Natural killer cell (primary cell): ENCODE data around the gene AXIN1. TPM values are rescaled to one million over a fixed set of nuclear protein-coding genes. Genes with fewer than 3 reads are reported as not detected.

Experiments used
- ATAC-seq, 3 donors: fragments of 150-1000 bp in 2 of 3; fragments of 200-7000 bp in 1 of 3; cut with Tn5 transposase; 1 replicate in 1 of 3; 2 replicates in 2 of 3; pipeline ENCODE4 v1.10.0; 2021; ENCODE audit warnings: mild to moderate bottlenecking in 2 of 3, moderate library complexity in 2 of 3
- DNase-seq, 2 donors: peaks; one replicate each; pipeline versions ENCODE4 v3.0.0 to v3.0.0-alpha.2; 2013 to 2021; ENCODE audit warnings: mixed read lengths in 1 of 2
- H3K27ac ChIP-seq: one replicate; pipeline ENCODE4 v1.5.1; 2013; ENCODE audit warnings: mild to moderate bottlenecking, low read length
- H3K27me3 ChIP-seq: one replicate; pipeline ENCODE4 v1.6.1; 2013; ENCODE audit warnings: low read length; ENCODE audit not compliant: control insufficient read depth, insufficient read depth
- H3K36me3 ChIP-seq: one replicate; pipeline ENCODE4 v1.6.1; 2013; ENCODE audit warnings: low read length; ENCODE audit not compliant: control insufficient read depth, insufficient read depth
- H3K4me1 ChIP-seq: one replicate; pipeline ENCODE4 v1.6.1; 2013; ENCODE audit warnings: low read length; ENCODE audit not compliant: control insufficient read depth, insufficient read depth
- H3K4me3 ChIP-seq: one replicate; pipeline ENCODE4 v1.5.1; 2013; ENCODE audit warnings: low read length
- H3K9me3 ChIP-seq: one replicate; pipeline ENCODE4 v1.6.1; 2013; ENCODE audit warnings: low read length; ENCODE audit not compliant: control insufficient read depth, insufficient read depth
- H3K27ac Mint-ChIP-seq, 2 donors: one replicate each; pipeline ENCODE4 v1.8.0; 2022; ENCODE audit warnings: mild to moderate bottlenecking in 2 of 2, mixed read lengths in 2 of 2, moderate library complexity in 1 of 2
- H3K27me3 Mint-ChIP-seq, 2 donors: one replicate each; pipeline ENCODE4 v1.8.0; 2022; ENCODE audit warnings: low read depth in 2 of 2, mixed read lengths in 2 of 2
- H3K36me3 Mint-ChIP-seq: one replicate; pipeline ENCODE4 v1.8.0; 2022; ENCODE audit warnings: mixed read lengths
- H3K4me1 Mint-ChIP-seq, 2 donors: one replicate each; pipeline ENCODE4 v1.8.0; 2022; ENCODE audit warnings: mixed read lengths in 2 of 2
- H3K4me3 Mint-ChIP-seq: one replicate; pipeline ENCODE4 v1.8.0; 2022; ENCODE audit warnings: mild to moderate bottlenecking, moderate library complexity, mixed read lengths
- H3K9me3 Mint-ChIP-seq, 2 donors: one replicate each; pipeline ENCODE4 v1.8.0; 2022; ENCODE audit warnings: mixed read lengths in 2 of 2
- WGBS: methylation state at CpG from one replicate; pipeline ENCODE4 v1.1.7; 2013; ENCODE audit warnings: missing lambda C conversion rate; ENCODE audit not compliant: insufficient coverage; 5-methylcytosine and 5-hydroxymethylcytosine counted together
- intact Hi-C: fragments of 100-400 bp; cut with micrococcal nuclease; formaldehyde crosslinking; loops from one replicate; pipeline ENCODE4 v1.14.2; 2022
- total RNA-seq, 4 donors: library from RNA; stranded (reverse); fragments of 120-200 nt in 1 of 4; gene quantifications; one replicate each; pipeline versions ENCODE4 v1.2.3 to v1.2.4, GENCODE V29; 2013 to 2022
- TF ChIP-seq, protein P1 (sequence below): fragments of 200-600 bp; IDR thresholded peaks from one replicate; pipeline ENCODE4 v1.8.0; 2022; ENCODE audit warnings: antibody characterized with exemption

Gene AXIN1
- total RNA-seq, 3 donors from 2014 or later (not counting 1 experiment from before 2014, with no cell fraction given) = 100 to 122 (median 106) TPM

DNA sequence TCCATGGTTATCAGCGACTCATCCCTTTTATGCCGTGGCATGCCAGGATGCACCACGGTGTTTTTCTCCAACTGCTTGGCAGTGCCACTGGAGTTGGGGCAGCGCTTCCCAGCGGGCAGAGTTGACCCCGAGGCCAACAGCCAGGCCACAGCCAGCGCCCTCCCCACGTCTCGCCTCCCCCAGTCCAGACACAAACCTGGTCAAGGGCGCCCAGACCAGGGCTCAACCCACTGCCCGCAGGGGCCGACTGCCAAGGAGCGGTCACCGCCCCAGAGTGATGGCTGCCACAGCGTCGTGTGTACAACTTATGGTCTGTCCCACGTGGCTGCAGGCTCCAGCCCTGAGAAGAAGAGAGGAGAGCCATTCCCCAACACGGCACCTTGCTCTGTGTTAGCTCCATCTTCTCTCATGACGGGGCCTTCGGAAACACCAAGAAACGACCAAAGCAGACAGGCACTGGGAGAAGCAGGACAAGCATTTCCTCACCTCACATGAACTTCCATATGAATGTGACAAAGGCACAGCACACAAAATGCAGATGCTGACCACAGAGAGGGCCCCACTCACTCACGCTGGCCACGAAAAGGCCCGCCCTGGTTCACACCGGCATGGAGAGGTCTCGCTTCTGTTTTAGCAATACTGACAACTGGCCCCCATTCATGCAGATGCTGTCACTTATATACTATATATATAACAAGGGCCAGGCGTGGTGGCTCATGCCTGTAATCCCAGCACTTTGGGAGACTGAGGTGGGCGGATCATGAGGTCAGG is 27.0 kb downstream of the AXIN1 start:
- Histone ChIP-seq H3K36me3 (no peaks in the 10 kb centered on the region), H3K4me3 (no peak overlapping the region), H3K27me3 (no peaks in the 10 kb centered on the region), H3K4me1 (peaks cover 90% of the 10 kb centered on the region), H3K9me3 (no peaks in the 10 kb centered on the region), H3K27ac (peak overlapping the region; percentile 83)
- intact Hi-C loops = no loop called here
- peak overlapping the region; percentile 92 to 96 for H3K27ac Mint-ChIP-seq
- no peaks in the 10 kb centered on the region for H3K27me3 Mint-ChIP-seq
- ATAC-seq (no peak), DNase-seq (peak; percentile 40 to 47)
- peaks cover 62 to 67% of the 10 kb centered on the region in 2 donors for H3K4me1 Mint-ChIP-seq
- H3K36me3 Mint-ChIP-seq = no peaks in the 10 kb centered on the region
- WGBS = 47% methylated on average over 26 of the region's 28 CpGs
- H3K9me3 Mint-ChIP-seq = no peaks in the 10 kb centered on the region
- peak overlapping the region; percentile 79 for H3K4me3 Mint-ChIP-seq
- TF ChIP-seq, protein P1, sequence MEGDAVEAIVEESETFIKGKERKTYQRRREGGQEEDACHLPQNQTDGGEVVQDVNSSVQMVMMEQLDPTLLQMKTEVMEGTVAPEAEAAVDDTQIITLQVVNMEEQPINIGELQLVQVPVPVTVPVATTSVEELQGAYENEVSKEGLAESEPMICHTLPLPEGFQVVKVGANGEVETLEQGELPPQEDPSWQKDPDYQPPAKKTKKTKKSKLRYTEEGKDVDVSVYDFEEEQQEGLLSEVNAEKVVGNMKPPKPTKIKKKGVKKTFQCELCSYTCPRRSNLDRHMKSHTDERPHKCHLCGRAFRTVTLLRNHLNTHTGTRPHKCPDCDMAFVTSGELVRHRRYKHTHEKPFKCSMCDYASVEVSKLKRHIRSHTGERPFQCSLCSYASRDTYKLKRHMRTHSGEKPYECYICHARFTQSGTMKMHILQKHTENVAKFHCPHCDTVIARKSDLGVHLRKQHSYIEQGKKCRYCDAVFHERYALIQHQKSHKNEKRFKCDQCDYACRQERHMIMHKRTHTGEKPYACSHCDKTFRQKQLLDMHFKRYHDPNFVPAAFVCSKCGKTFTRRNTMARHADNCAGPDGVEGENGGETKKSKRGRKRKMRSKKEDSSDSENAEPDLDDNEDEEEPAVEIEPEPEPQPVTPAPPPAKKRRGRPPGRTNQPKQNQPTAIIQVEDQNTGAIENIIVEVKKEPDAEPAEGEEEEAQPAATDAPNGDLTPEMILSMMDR = no peak

DNA sequence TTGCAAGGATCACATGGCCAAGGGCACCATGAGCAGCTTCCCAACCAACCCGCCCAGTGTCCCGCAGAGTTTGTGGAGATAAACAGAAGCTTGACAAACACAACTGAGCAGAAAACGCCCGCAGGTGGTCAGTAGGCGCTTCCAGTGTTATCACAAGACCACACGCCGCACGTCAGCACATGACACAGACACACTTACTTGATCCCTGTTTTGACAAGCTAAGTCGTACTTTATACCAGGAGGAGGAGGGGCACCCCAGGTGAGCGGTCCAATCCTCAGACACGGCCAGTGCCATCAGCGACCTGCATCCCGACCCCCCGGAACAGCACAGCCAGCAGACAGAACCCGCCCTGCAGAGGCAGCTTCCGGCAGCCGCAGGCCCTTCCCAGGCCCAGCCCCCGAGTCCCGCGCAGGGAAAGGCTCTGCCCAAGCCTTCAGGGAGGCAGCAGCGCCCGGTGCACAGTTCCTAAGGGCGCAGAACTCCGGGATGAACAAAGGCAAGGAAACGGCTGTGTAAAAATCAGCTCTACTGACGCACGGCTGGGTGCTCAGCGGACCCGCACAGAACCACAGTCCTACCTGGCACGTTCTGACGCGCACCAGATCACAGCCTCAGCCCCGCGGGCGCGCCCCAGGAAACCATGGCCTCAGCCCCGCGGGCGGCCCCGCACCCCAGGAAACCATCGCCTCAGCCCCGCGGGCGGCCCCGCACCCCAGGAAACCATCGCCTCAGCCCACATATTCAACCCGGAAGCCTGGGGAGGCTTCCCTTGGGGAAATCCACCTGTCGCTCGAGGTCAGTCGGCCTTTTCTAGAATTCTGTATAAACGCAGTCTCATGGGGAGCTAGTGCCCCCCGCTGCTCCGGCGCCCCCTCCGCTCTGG is 27.8 kb downstream of the AXIN1 start:
- intact Hi-C loops = no loop called here
- Mint-ChIP-seq H3K4me1 (peaks cover 62 to 67% of the 10 kb centered on the region in 2 donors), H3K9me3 (no peaks in the 10 kb centered on the region), H3K27ac (peak overlapping the region; percentile 92 to 96), H3K4me3 (peak overlapping the region; percentile 79), H3K27me3 (no peaks in the 10 kb centered on the region), H3K36me3 (no peaks in the 10 kb centered on the region)
- Histone ChIP-seq H3K36me3 (peaks cover 3% of the 10 kb centered on the region), H3K9me3 (no peaks in the 10 kb centered on the region), H3K4me3 (peak overlapping the region; percentile 29), H3K27me3 (no peaks in the 10 kb centered on the region), H3K27ac (peak overlapping the region; percentile 83), H3K4me1 (peaks cover 91% of the 10 kb centered on the region)
- TF ChIP-seq, protein P1 = no peak
- DNase-seq (peak; percentile 82 to 92), ATAC-seq (peak; percentile 31 to 72 (median 58))
- 6% methylated on average over 55 of the region's 55 CpGs for WGBS

DNA sequence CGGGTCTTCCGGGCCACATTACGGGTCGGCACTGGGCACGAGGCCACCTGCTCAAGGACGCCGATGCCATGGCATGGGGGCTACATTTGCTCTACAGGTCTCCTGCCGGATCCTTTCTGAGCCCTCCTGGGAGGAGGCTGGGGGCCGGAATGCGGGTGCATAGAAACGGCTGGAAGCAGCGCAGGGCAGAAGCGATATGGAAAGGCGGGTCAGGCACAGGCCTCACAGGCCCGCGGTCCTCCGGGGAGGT is 28.4 kb downstream of the AXIN1 start:
- DNase-seq (peak; percentile 22 to 30), ATAC-seq (no peak)
- H3K36me3 Mint-ChIP-seq = no peaks in the 10 kb centered on the region
- no peak overlapping the region for H3K4me3 ChIP-seq
- no peaks in the 10 kb centered on the region for H3K9me3 Mint-ChIP-seq
- no peaks in the 10 kb centered on the region for H3K27me3 Mint-ChIP-seq
- H3K4me1 ChIP-seq = peaks cover 93% of the 10 kb centered on the region
- 90% methylated on average over 17 of the region's 17 CpGs for WGBS
- H3K9me3 ChIP-seq = no peaks in the 10 kb centered on the region
- TF ChIP-seq, protein P1 = no peak
- peaks cover 3% of the 10 kb centered on the region for H3K36me3 ChIP-seq
- H3K27ac ChIP-seq = peak overlapping the region; percentile 83
- H3K27ac Mint-ChIP-seq = peak overlapping the region; percentile 92 to 96
- H3K27me3 ChIP-seq = no peaks in the 10 kb centered on the region
- peaks cover 68 to 72% of the 10 kb centered on the region in 2 donors for H3K4me1 Mint-ChIP-seq
- H3K4me3 Mint-ChIP-seq = peak overlapping the region; percentile 79
- intact Hi-C loops = no loop called here
